Prostate gland (tissue), 2 donors: ENCODE measurements around the gene AGPAT2. TPM values are rescaled to one million over a fixed set of nuclear protein-coding genes. Genes with fewer than 3 reads are reported as not detected.
A peak's percentile ranks its signal among the peaks of the same experiment; 100 is the strongest.

Experiments
- DNase-seq: peaks from one replicate; pipeline ENCODE4 v3.0.0-alpha.2; 2019; ENCODE audit warnings: low spot score
- H3K27ac ChIP-seq, 2 donors: fragments of 200-600 bp; sonication (generic); 2 replicates each; pipeline ENCODE4 v1.5.1; 2017 to 2019
- H3K27me3 ChIP-seq: fragments of 200-600 bp; sonication (generic); replicated peaks from 2 replicates; pipeline ENCODE4 v1.5.1; 2019; ENCODE audit not compliant: insufficient read depth
- H3K36me3 ChIP-seq, 2 donors: fragments of 200-600 bp; sonication (generic); 1 replicate in 1 of 2; 2 replicates in 1 of 2; pipeline versions ENCODE4 v1.5.1 to v1.8.1; 2017 to 2019
- H3K4me1 ChIP-seq: fragments of 200-600 bp; sonication (generic); replicated peaks from 2 replicates; pipeline ENCODE4 v1.5.1; 2019
- H3K4me3 ChIP-seq, 2 donors: fragments of 200-600 bp; sonication (generic); 2 replicates each; pipeline ENCODE4 v1.5.1; 2017 to 2019
- H3K9me3 ChIP-seq: fragments of 200-600 bp; sonication (generic); 2 replicates; pipeline ENCODE4 v1.5.1; 2017
- CTCF ChIP-seq, 4 experiments: fragments of 200-600 bp in 2 of 4; fragments of 450-650 bp in 2 of 4; sonication (generic) in 2 of 4; IDR thresholded peaks; 1 replicate in 3 of 4; 2 replicates in 1 of 4; pipeline ENCODE4 v1.5.1; 2016 to 2019; ENCODE audit warnings: antibody characterized with exemption in 4 of 4, mild to moderate bottlenecking in 2 of 4, moderate library complexity in 2 of 4
- POLR2A ChIP-seq: fragments of 450-650 bp; IDR thresholded peaks from one replicate; pipeline ENCODE4 v1.6.1; 2016; ENCODE audit warnings: antibody characterized with exemption, mild to moderate bottlenecking
- POLR2AphosphoS5 ChIP-seq: sonication (generic); formaldehyde crosslinking; IDR thresholded peaks from one replicate; pipeline ENCODE4 v1.6.1; 2017; ENCODE audit warnings: antibody characterized with exemption
- WGBS: methylation state at CpG from one replicate; pipeline ENCODE4 v1.1.5; 2018; 5-methylcytosine and 5-hydroxymethylcytosine counted together
- intact Hi-C: fragments of 100-400 bp; cut with DNase I; formaldehyde crosslinking; loops from one replicate; pipeline ENCODE4 v1.14.2; 2022
- total RNA-seq, 2 donors: library from RNA; depleted of rRNA; stranded (reverse); fragments of >200 nt; gene quantifications; one replicate each; pipeline ENCODE4 v1.1.0, GENCODE V29; 2016

The AGPAT2 gene
- total RNA-seq, 2 donors from 2014 or later = 44.9 to 50.0 TPM

GRCh38 chr9:136628268-136628667 is 59.0 kb downstream of the AGPAT2 start:
- no peak for TF ChIP-seq POLR2A
- no peak for TF ChIP-seq CTCF (IDR thresholded peaks at IDR 0.05)
- no peak for TF ChIP-seq POLR2AphosphoS5
- H3K4me3 ChIP-seq = no peak overlapping the region
- DNase-seq = no peak
- intact Hi-C loops = no loop called here
- no peak overlapping the region for H3K27ac ChIP-seq
- no peaks in the 10 kb centered on the region for H3K27me3 ChIP-seq
- H3K4me1 ChIP-seq = peaks cover 7% of the 10 kb centered on the region
- H3K36me3 ChIP-seq = no peaks in the 10 kb centered on the region
- WGBS = 74% methylated on average over 26 of the region's 26 CpGs
- no peaks in the 10 kb centered on the region for H3K9me3 ChIP-seq

- intact Hi-C loops = no loop called here
- no peak for DNase-seq
- no peaks in the 10 kb centered on the region for H3K27me3 ChIP-seq
- H3K27ac ChIP-seq = no peak overlapping the region
- no peak overlapping the region for H3K4me3 ChIP-seq
- peaks cover 7% of the 10 kb centered on the region for H3K4me1 ChIP-seq
- 75% methylated on average over 17 of the region's 17 CpGs for WGBS
- no peak for TF ChIP-seq CTCF (IDR thresholded peaks at IDR 0.05)
- no peak for TF ChIP-seq POLR2AphosphoS5
- no peak for TF ChIP-seq POLR2A
- H3K36me3 ChIP-seq = no peaks in the 10 kb centered on the region
- H3K9me3 ChIP-seq = no peaks in the 10 kb centered on the region
Measured at GRCh38 chr9:136627703-136628102, 59.6 kb downstream of the AGPAT2 start.

- no peak for DNase-seq
- Histone ChIP-seq H3K27me3 (no peaks in the 10 kb centered on the region), H3K4me1 (peaks cover 7% of the 10 kb centered on the region), H3K36me3 (no peaks in the 10 kb centered on the region), H3K27ac (no peak overlapping the region), H3K9me3 (no peaks in the 10 kb centered on the region), H3K4me3 (no peak overlapping the region)
- 59% methylated on average over 23 of the region's 25 CpGs for WGBS
- TF ChIP-seq CTCF (IDR thresholded peaks at IDR 0.05) = peak in 1 of 4 experiments; percentile 46
- TF ChIP-seq POLR2AphosphoS5 = no peak
- no peak for TF ChIP-seq POLR2A
- intact Hi-C loops = no loop called here
Measured at GRCh38 chr9:136626740-136627642, 60.3 kb downstream of the AGPAT2 start.

- WGBS = 80% methylated on average over 27 of the region's 30 CpGs
- Histone ChIP-seq H3K4me3 (no peak overlapping the region), H3K36me3 (no peaks in the 10 kb centered on the region), H3K27me3 (no peaks in the 10 kb centered on the region), H3K27ac (no peak overlapping the region), H3K9me3 (no peaks in the 10 kb centered on the region), H3K4me1 (peaks cover 7% of the 10 kb centered on the region)
- TF ChIP-seq POLR2A (no peak), CTCF (IDR thresholded peaks at IDR 0.05) (no peak), POLR2AphosphoS5 (no peak)
- intact Hi-C loops = no loop called here
- DNase-seq = no peak
Measured at GRCh38 chr9:136626066-136626725, 61.1 kb downstream of the AGPAT2 start.
